H7 (cell line): ENCODE data around the gene CCNC. TPM values are rescaled to one million over a fixed set of nuclear protein-coding genes. Genes with fewer than 3 reads are reported as not detected.

ENCODE experiments used
- DNase-seq: peaks from one replicate; pipeline ENCODE4 v3.0.0; 2012
- H3K27me3 ChIP-seq: 2 replicates; pipeline ENCODE4 v1.6.0; 2011; ENCODE audit warnings: mild to moderate bottlenecking, low read length; ENCODE audit not compliant: control insufficient read depth, insufficient read depth
- H3K36me3 ChIP-seq: replicated peaks from 2 replicates; pipeline ENCODE4 v1.5.1; 2011; ENCODE audit warnings: low read length; ENCODE audit not compliant: control insufficient read depth, insufficient read depth
- H3K4me3 ChIP-seq: 2 replicates; pipeline ENCODE4 v1.5.1; 2011; ENCODE audit warnings: low read depth, mild to moderate bottlenecking, control low read depth, low read length, moderate library complexity; ENCODE audit not compliant: insufficient read depth
- total RNA-seq: library from RNA; depleted of rRNA; stranded (reverse); fragments of >200 nt; shearing (Covaris generic); gene quantifications from 2 replicates; pipeline ENCODE4 v1.2.3, GENCODE V29; 2014

The CCNC gene
- total RNA-seq, 1 experiment from 2014 or later: 127 TPM

DNA sequence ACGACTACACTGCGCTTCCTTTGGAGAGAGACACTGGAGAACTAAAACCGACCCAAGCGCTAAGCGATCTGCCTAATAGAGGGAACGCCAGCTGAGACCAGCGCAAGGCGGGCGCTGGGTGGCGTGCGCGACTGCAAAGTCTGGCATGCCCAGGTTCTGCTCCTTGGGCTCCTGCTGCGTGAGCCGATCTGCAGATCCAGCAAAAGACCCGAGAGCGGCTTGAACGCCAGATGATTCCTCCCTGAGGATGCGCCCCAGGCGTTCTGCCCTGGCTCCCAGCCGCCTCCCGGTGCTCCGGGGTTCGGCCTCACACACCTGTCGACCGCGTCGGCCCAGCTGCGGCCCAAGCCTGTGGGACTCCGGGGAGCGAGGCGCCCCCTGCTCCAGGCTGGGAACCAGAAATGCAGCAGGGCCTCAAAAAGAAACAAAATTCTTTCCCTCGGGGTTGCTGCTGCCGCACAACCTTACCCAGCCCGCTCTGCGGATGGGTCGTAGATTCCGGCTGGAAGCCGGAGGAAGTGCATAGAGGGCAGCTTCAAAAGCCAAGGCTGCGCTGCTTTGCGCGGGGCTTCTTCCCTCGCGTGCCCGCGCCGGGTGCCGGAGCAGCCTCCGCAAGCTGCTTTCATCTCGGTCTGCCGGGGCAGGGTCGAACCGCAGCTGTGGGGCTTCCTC is 20.3 kb upstream of the CCNC start:
- Histone ChIP-seq H3K4me3 (peak overlapping the region; percentile 31; the same call in 1 of the 2 replicates), H3K36me3 (no peaks in the 10 kb centered on the region), H3K27me3 (peaks cover 86% of the 10 kb centered on the region)
- peak; percentile 84 for DNase-seq

DNA sequence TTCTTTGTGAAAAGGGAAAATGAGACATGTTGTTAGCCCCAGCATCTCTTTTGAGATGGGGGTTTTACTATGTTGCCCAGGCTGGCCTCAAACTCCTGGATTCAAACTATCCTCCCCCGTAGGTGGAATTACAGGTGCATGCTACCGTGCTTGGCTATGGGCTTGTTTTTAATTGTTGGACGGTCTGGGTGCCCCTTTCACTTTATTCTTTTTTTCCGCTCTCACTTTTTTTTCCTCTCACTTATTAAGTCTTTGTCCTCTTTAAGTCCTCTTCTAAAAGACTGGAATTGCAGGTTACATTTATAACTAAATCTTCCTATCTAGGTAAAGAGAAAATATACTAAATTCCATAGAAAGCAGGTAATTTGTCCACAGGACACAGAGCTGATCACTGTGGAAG is 19.3 kb upstream of the CCNC start:
- Histone ChIP-seq H3K27me3 (peaks cover 82% of the 10 kb centered on the region), H3K36me3 (no peaks in the 10 kb centered on the region), H3K4me3 (no peak overlapping the region)
- DNase-seq: no peak

DNA sequence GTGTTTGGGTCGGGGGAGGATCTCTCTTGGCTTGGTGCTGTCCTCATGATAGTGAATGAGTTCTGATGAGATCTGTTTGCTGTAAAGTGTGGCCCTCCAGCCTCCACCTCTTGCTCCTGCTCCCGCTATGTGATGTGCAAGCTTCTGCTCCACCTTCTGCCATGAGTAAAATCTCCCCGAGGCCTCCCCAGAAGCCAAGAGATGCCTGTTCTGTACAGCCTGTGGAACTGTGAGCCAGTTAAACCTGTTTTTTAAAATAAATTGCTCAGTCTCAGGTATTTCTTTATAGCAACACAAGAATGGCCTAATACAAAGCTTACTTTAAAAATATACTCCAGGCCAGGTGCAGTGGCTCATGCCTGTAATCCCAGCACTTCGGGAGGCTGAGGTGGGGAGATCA is 11.3 kb upstream of the CCNC start:
- H3K36me3 ChIP-seq: no peaks in the 10 kb centered on the region
- DNase-seq: no peak
- peaks cover 14% of the 10 kb centered on the region for H3K27me3 ChIP-seq
- no peak overlapping the region for H3K4me3 ChIP-seq

DNA sequence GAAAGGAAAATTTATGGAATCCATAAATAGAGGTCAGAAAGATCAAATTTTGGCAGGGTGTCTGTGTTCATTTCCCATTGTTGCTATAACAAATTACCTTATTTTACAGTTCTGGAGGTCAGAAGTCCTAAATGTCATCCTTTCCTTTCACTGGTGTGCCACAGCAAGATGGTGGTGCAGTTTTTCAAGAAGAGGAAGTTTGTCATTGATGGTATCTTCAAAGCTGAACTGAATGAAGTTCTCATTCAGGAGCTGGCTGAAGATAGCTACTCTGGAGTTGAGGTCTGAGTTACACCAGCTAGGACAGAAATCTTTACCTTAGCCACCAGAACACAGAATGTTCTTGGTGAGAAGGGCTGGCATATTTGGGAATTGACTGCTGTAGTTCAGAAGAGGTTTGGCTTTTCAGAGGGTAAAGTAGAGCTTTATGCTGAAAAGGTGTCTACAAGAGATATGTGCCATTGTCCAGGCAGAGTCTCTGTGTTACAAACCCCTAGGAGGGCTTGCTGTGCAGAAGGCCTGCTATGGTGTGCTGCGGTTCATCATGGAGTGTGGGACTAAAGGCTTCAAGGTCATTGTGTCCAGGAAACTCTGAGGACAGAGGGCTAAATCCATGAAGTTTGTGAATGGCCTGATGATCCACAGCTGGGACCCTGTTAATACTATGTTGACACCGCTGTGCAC is 7.2 kb upstream of the CCNC start:
- DNase-seq: no peak
- no peaks in the 10 kb centered on the region for H3K36me3 ChIP-seq
- peaks cover 1% of the 10 kb centered on the region; the same call in 1 of the 2 replicates for H3K27me3 ChIP-seq
- no peak overlapping the region for H3K4me3 ChIP-seq

DNA sequence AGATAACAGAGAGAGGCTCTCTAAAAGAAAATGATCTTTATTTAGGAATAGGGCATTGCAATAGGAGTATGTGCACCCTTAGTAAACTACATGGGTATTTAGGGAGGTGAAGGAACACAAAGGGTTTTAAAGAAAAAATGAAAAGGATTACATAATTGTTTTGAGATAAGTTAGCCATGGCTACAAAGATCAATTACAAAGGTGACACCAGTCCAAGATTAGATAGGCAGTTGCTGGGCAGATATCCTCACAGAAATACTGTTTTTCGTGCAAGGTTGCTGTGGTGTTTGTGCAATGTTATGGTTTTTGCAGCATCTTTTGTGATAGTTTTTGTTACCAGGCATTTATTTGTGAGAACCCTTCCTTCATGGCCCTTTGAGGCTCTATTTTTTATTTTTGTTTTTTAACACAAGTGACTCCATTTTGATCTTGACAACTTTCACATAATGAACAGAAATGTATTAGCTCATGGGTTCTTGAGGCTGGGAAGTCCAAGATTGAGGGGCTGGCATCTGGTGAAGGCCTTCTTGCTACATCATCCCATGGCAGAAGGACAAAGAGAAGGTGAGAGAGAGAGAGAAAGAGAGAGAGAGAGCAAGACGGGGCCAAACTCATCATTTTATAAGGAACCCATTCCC is 5.6 kb upstream of the CCNC start:
- no peak for DNase-seq
- H3K4me3 ChIP-seq: no peak overlapping the region
- H3K36me3 ChIP-seq: no peaks in the 10 kb centered on the region
- H3K27me3 ChIP-seq: no peaks in the 10 kb centered on the region; the same call in 1 of the 2 replicates

DNA sequence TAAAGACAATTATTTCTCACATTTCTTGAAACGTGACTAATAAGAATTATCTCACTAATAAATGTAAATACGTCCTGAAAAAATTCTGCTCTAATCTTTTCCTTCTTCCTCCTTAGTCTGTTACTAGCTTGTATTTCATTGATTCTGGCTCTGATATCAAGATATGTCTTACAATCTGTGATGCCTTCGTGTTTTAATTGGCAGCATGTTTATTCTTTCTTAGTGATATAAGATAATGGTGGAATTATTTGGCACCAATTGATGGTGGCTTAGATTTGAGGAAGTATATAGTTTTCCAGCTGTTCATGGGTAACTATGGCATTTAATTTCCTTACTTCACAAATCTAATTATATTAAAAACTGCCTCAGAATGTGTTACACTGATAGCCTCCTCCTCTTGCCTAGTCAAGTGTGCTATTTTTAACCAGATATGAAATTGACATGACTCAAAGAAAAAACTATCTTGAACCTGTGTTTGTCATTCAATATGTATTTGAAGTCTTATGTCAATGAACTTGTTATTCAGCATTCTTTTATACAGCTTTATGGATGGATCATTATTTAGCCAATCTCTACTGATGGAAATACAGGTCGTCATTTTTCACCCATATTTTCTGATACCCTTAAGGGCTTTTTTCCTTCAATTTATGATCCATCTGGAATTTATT is 5.3 kb downstream of the CCNC start:
- Histone ChIP-seq H3K36me3 (peaks cover 4% of the 10 kb centered on the region; the same call in 1 of the 2 replicates), H3K4me3 (no peak overlapping the region), H3K27me3 (no peaks in the 10 kb centered on the region)
- no peak for DNase-seq

DNA sequence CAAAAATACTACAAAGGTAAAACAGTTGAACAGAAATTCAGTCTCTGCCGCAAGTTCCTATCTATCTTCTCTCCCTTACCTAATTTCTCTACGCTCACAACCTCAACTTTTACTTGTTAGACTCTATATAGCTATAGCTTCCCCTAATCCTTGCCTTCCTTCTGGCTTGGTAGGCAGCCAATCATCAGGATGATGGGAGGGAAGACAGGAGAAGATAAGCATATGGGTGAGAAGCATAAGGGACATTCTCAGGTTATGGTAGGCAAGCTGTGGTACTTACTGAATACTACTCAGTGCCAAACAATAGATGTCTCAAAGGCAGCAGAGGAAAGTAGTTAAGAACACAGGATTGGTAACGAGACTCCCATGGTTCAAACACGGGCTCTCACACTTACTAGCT is 7.8 kb downstream of the CCNC start:
- peaks cover 7% of the 10 kb centered on the region for H3K36me3 ChIP-seq
- no peaks in the 10 kb centered on the region for H3K27me3 ChIP-seq
- no peak for DNase-seq
- H3K4me3 ChIP-seq: no peak overlapping the region

DNA sequence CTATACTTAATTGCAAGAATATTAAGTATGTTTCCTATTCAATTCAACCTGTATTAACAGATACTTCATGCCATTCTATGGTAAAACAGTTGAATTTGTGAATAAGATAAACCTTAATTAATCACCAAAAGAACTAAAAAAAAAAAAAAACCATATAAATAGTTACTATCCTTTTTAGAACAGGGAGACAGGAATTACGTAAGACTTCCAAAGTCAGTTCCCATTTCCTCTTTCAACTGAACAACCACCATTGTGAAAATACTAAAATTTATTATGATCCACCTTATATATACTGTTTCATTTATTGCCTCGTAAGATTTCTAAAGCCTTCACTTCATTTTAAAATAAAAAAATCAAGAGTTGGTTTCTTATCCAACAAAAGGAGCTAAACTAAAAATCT is 9.4 kb downstream of the CCNC start:
- Histone ChIP-seq H3K27me3 (no peaks in the 10 kb centered on the region), H3K36me3 (peaks cover 11% of the 10 kb centered on the region), H3K4me3 (no peak overlapping the region)
- no peak for DNase-seq

DNA sequence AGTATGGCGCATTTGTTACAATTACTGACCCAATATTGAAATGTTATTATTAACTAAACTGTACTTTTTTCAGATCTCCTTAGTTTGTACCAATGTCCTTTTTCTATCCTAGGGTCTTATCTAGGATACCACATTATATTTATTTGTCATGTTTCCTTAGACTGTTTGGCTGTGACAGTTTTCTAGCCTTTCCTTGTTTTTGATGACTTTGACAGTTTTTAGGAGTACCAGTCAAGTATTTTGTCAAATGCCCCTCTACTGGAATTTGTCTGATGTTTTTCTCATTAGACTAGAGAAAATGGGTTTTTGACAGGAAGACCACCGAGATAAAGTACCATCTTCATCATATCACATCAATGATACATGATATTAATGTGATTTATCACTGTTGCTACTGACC is 14.6 kb downstream of the CCNC start:
- no peak for DNase-seq
- H3K27me3 ChIP-seq: no peaks in the 10 kb centered on the region
- peaks cover 12% of the 10 kb centered on the region for H3K36me3 ChIP-seq
- no peak overlapping the region for H3K4me3 ChIP-seq

DNA sequence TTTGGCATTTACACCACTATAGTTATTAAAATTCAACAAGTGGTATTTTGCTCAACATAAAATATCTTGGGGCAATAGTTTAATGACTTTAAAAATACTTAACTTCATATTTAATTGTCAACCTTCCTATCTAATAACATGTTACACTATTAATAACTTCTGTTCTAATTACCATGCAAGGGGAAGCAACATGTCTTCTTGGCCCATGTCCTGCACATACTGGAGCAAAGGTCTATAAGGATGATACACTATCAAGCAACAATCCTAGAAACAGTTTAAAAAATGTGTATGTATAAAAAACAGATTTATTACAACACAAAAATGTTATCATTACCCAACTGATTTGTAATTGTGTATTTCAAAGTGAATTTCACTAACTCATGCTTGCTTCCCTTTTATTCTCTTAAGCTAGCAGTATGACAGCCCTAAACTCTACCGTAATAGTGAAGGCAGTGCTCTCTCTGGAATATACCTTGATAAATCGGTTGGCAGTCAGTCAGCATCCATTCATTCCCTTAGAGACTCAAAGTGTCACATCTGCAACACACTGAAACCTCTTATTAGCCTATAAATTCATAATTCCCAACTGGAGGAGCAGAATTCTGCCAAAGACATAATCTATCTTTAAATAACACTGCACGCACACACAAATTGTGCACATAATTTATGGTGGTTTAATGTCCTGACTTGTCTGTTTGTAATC is 18.3 kb downstream of the CCNC start:
- H3K36me3 ChIP-seq: peaks cover 10% of the 10 kb centered on the region
- no peak for DNase-seq
- no peaks in the 10 kb centered on the region for H3K27me3 ChIP-seq

DNA sequence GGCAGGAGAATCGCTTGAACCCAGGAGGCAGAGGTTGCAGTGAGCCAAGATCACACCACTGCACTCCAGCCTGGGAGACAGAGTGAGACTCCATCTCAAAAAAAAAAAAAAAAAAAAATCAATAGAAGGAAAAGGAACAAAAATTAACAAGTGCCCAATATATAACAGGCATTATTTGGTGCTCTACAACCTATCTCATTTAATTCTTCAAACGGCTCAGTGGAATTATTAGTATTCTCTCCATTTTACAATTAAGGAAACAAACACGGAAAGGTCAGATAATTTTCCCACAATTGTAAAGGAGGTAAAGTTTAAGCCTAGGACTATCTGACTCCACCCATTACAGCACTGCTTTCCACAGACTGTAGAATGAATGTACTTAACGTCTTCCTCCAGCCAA is 19.8 kb downstream of the CCNC start:
- Histone ChIP-seq H3K4me3 (no peak overlapping the region), H3K27me3 (no peaks in the 10 kb centered on the region), H3K36me3 (peaks cover 7% of the 10 kb centered on the region)
- no peak for DNase-seq

More for the DNA sequence above, 18.3 kb downstream of the CCNC start:
- H3K4me3 ChIP-seq: no peak overlapping the region

DNA sequence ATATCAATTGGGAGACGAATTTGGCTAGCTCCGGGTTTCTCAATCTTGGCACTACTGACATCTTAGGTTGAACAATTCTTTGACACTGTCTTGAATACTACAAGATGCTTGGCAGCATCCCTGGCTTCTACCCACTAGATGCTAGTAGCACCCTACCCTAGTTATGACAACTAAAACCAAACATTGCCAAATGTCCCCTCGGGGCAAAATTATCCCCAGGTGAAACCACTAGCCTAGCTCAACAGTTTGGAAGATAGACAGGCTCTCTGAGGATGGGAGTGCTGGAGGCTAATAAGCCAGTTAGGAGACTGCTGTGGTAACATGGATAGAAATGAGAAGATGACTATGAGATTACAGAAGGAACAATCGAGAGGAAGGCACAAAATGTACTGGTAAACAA is 20.9 kb downstream of the CCNC start:
- Histone ChIP-seq H3K36me3 (peaks cover 10% of the 10 kb centered on the region), H3K4me3 (no peak overlapping the region), H3K27me3 (no peaks in the 10 kb centered on the region)
- DNase-seq: no peak

DNA sequence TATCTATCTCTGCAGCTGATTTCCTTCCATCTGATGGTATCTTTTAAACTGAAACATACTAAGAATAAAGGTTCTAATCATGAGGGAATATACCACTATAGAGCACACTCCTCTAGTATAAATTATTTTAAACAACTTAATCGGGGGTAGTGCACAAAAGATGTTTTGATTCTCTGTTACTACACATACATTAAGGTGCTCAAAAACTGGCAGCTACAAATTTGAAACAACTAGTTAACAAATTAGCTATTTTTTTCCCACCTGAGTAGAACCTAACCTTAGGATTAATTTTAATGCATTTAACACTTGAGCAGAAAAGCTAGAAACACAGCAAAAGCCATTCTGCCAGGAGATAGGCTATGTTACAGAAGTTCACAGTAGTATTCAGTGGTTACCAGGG is 23.0 kb downstream of the CCNC start:
- DNase-seq: no peak
- H3K36me3 ChIP-seq: peaks cover 11% of the 10 kb centered on the region
- no peak overlapping the region for H3K4me3 ChIP-seq
- H3K27me3 ChIP-seq: no peaks in the 10 kb centered on the region

DNA sequence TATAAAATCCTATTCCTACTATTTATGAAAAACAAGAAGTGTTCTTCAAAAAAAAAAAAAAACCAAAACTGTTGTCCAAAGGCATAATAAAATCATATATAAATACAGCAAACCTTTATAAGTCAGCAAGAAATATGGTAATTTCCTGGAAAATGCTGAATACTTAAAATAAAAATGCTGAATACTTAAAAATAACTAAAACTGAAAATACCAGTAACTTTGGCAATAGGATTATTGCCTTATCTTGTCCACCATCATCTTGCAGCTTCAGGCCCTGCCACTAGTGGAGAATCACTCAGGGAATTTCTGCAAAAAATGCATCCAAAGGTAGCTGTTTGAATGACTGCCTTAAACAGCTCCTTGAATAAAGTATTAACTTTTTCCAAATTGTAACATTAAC is 24.5 kb downstream of the CCNC start:
- no peak overlapping the region for H3K4me3 ChIP-seq
- peaks cover 9% of the 10 kb centered on the region for H3K36me3 ChIP-seq
- no peaks in the 10 kb centered on the region for H3K27me3 ChIP-seq
- no peak for DNase-seq
